NCI-H2227 treated with DMSO at 0.1 percent for 48 hours (cell line): Measurements from ENCODE around the gene RABEP1.
"Not testable (repeated sequence)": the region's sequence is repeated elsewhere in the genome, so short reads cannot be mapped to it uniquely, and the experiment has no call there.

Experiments used
- DNase-seq: peaks from one replicate; lab custom pipeline; 2025; lab: John Stamatoyannopoulos, UW

Gene RABEP1

GRCh38 chr17:5424909-5425308 lies 142.8 kb downstream of the RABEP1 start:
- no peak for DNase-seq

GRCh38 chr17:5425826-5426225 lies 143.7 kb downstream of the RABEP1 start:
- no peak for DNase-seq

- DNase-seq, result no peak
Measured at GRCh38 chr17:5429191-5429887, 147.3 kb downstream of the RABEP1 start.

GRCh38 chr17:5430413-5430999 lies 148.4 kb downstream of the RABEP1 start:
- peak; percentile 10 for DNase-seq

- not testable (repeated sequence) for DNase-seq
Measured at GRCh38 chr17:5431234-5431633, 149.2 kb downstream of the RABEP1 start.

GRCh38 chr17:5431949-5432556 lies 150.0 kb downstream of the RABEP1 start:
- DNase-seq, result no peak

GRCh38 chr17:5434984-5435383 lies 152.9 kb downstream of the RABEP1 start:
- DNase-seq, result no peak
